ENCODE data around the gene MRGPRF.
A peak's percentile ranks its signal among the peaks of the same experiment; 100 is the strongest.

Gene MRGPRF

GRCh38 chr11:68960294-68961071 lies 52.6 kb downstream of the MRGPRF start:
- no peak for DNase-seq

GRCh38 chr11:68959465-68960293 lies 53.4 kb downstream of the MRGPRF start:
- peak in 1 of 3 experiments; percentile 15 for DNase-seq

GRCh38 chr11:68958211-68958610 lies 54.8 kb downstream of the MRGPRF start:
- DNase-seq = no peak

- DNase-seq = no peak
Measured at GRCh38 chr11:68956547-68957254, 56.3 kb downstream of the MRGPRF start.

GRCh38 chr11:68956142-68956541 lies 56.9 kb downstream of the MRGPRF start:
- no peak for DNase-seq

GRCh38 chr11:68955607-68955958 lies 57.5 kb downstream of the MRGPRF start:
- DNase-seq = no peak

- no peak for DNase-seq
Measured at GRCh38 chr11:68954836-68955606, 58.0 kb downstream of the MRGPRF start.
